Common myeloid progenitor, CD34-positive (primary cell): ENCODE results near the gene CHST2. TPM values are rescaled to one million over a fixed set of nuclear protein-coding genes. Genes with fewer than 3 reads are reported as not detected.
A peak's percentile ranks its signal among the peaks of the same experiment; 100 is the strongest.
"Not testable (repeated sequence)": the region's sequence is repeated elsewhere in the genome, so short reads cannot be mapped to it uniquely, and the experiment has no call there.

ENCODE experiments used
- CTCF ChIA-PET: fragments of 350-600 bp; sonication (Branson Sonifier 250); formaldehyde crosslinking; loops from one replicate; lab custom pipeline; 2021; ENCODE audit warnings: antibody characterized with exemption; lab: Charles Lee
- POLR2A ChIA-PET: fragments of 350-600 bp; sonication (Branson Sonifier 250); formaldehyde crosslinking; loops from one replicate; lab custom pipeline; 2021; ENCODE audit warnings: antibody characterized with exemption; lab: Charles Lee
- DNase-seq, 3 donors: peaks; one replicate each; pipeline versions ENCODE4 v3.0.0 to v3.0.0-alpha.2; 2013
- H3K27ac ChIP-seq, 2 experiments: 1 replicate in 1 of 2; 2 replicates in 1 of 2; pipeline ENCODE4 v1.7.0; 2013; ENCODE audit warnings: inconsistent platforms in 2 of 2, low read length in 2 of 2, mild to moderate bottlenecking in 2 of 2, low read depth in 1 of 2, moderate library complexity in 1 of 2; ENCODE audit not compliant: severe bottlenecking in 2 of 2, insufficient read depth in 1 of 2, poor library complexity in 1 of 2
- H3K27me3 ChIP-seq, 5 experiments: replicated peaks in 2 of 5; 1 replicate in 3 of 5; 2 replicates in 2 of 5; pipeline versions ENCODE4 v1.6.1 to v1.7.0; 2013; ENCODE audit warnings: low read length in 4 of 5, mild to moderate bottlenecking in 2 of 5, moderate library complexity in 2 of 5, inconsistent platforms in 1 of 5; ENCODE audit not compliant: insufficient read depth in 5 of 5, control insufficient read depth in 4 of 5
- H3K36me3 ChIP-seq, 4 experiments: 1 replicate in 2 of 4; 2 replicates in 2 of 4; pipeline versions ENCODE4 v1.6.1 to v1.7.0; 2013; ENCODE audit warnings: low read length in 3 of 4, control low read depth in 1 of 4, mild to moderate bottlenecking in 1 of 4; ENCODE audit not compliant: control insufficient read depth in 4 of 4, insufficient read depth in 4 of 4
- H3K4me1 ChIP-seq, 4 experiments: 1 replicate in 3 of 4; 2 replicates in 1 of 4; pipeline versions ENCODE4 v1.6.1 to v1.7.1; 2013; ENCODE audit warnings: low read length in 3 of 4, mild to moderate bottlenecking in 3 of 4, control low read depth in 1 of 4, inconsistent platforms in 1 of 4, moderate library complexity in 1 of 4; ENCODE audit not compliant: control insufficient read depth in 4 of 4, insufficient read depth in 4 of 4; ENCODE audit errors: control extremely low read depth in 1 of 4
- H3K4me3 ChIP-seq, 7 experiments: 1 replicate in 4 of 7; 2 replicates in 3 of 7; pipeline versions ENCODE4 v1.5.1 to v1.7.0; 2013; ENCODE audit warnings: mild to moderate bottlenecking in 7 of 7, low read length in 6 of 7, moderate library complexity in 6 of 7, inconsistent platforms in 2 of 7, low read depth in 2 of 7, control low read depth in 1 of 7; ENCODE audit not compliant: insufficient read depth in 4 of 7, control insufficient read depth in 1 of 7; ENCODE audit errors: extremely low read depth in 1 of 7
- H3K9me3 ChIP-seq, 5 experiments: 1 replicate in 4 of 5; 2 replicates in 1 of 5; pipeline versions ENCODE4 v1.6.1 to v1.7.1; 2013; ENCODE audit warnings: low read length in 4 of 5, mild to moderate bottlenecking in 2 of 5, inconsistent platforms in 1 of 5, low read depth in 1 of 5, moderate library complexity in 1 of 5; ENCODE audit not compliant: control insufficient read depth in 4 of 5, insufficient read depth in 2 of 5; ENCODE audit errors: control extremely low read depth in 1 of 5
- WGBS: methylation state at CpG from one replicate; pipeline ENCODE4 v1.1.5; 2013; ENCODE audit not compliant: insufficient coverage; 5-methylcytosine and 5-hydroxymethylcytosine counted together
- polyA plus RNA-seq: library from polyadenylated mRNA; unstranded; fragments of 120-200 nt; gene quantifications from one replicate; pipeline ENCODE4 v1.2.1, GENCODE V29; 2013

Gene CHST2
- polyA plus RNA-seq: 2.4 TPM

DNA sequence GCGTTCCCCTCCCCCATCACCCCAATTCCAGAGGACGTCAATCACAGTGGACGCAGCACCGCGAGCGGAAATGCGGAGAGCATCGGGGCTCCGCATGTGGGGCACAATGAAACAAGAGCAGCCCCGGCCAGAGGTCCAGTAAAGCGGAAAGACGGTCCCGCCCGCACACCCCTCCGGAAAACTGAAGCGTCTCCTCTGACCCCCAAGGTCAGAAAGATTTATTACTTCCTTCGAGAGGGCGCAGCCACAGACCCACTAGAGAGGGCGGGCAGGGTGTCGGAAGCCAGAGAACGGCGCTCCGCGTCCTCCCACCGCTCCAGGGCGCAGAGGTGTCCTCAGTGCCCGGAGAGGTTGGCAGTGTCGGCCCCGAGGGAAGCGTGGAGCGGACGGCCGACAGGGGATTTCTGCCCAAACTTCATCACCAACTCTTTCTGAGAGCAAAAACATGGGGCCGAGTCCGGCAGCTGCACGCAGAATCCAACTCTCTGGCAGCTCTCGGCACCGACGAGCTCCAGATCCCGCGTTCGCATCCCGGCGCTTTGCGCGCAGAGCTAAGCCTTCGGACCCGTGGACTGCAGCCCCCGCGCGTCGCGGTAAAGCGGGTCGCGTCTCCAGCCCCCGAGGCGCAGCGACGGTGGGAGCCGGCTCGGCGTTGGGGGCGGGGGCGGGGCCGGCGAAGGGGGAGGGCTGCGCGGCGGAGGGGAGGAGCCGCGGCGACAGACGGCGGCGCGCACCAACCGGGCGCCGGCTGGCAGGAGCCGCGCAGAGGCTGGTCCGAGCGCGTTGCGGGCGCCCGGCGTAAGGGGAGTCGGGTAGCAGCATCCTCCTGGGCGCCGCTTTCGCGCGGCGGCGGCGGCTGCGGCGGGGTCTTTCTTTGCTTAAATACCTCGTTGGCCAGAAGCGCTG, at the start of gene CHST2:
Gene CHST2 (plus strand): TSS at position 763 of the 906 bp plus-strand sequence. CDS start 1,046 bp downstream, outside the sequence.
- peaks cover 2 to 45% (median 27%) of the 10 kb centered on the region in 4 experiments for H3K4me1 ChIP-seq
- POLR2A ChIA-PET: no interaction called here
- no peaks in the 10 kb centered on the region for H3K36me3 ChIP-seq
- peak within 1 kb of the TSS; percentile 60 to 92 (median 81) for H3K4me3 ChIP-seq
- CTCF ChIA-PET: no interaction called here
- H3K9me3 ChIP-seq: no peaks in the 10 kb centered on the region
- H3K27ac ChIP-seq: peak within 1 kb of the TSS in 1 of 2 experiments; percentile 68
- peaks cover 0 to 23% (median 0%) of the 10 kb centered on the region in 5 experiments for H3K27me3 ChIP-seq
- under 1% methylated on average over 73 of the region's 102 CpGs for WGBS
- DNase-seq: peak; percentile 70 to 87 (median 84)

DNA sequence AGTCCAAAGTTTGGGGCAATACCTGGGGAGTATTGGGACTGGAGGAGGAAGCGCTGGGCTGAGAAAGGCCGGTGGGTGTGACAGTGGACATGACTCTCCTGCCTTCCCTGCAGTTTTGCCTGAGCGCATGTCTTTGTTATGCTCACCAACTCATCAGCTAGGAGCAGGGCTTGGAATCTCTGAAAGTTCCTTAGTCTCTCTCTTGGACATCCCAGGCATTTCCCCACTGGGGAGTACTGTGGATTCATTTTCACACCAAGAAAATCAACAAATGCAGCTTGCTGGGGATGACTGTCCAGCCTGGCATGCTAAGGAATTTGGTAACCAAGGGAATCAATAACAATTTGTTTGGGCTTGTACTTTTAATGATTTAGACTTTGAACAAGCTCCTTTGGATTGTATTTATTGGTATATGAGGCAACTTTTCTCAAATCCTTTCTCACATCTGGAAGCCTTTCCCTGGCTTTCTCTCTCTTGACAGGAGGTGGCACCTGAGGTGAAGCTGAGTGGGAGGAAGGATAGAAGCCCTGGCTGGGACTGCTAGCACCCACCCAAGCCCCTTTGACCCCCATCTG, 48.5 kb upstream of the CHST2 start:
- no peak overlapping the region for H3K27ac ChIP-seq
- DNase-seq: no peak

GRCh38 chr3:143071776-143072175, 47.8 kb upstream of the CHST2 start:
- Histone ChIP-seq H3K36me3 (no peaks in the 10 kb centered on the region), H3K9me3 (no peaks in the 10 kb centered on the region), H3K27me3 (no peaks in the 10 kb centered on the region), H3K27ac (no peak overlapping the region), H3K4me3 (no peak overlapping the region), H3K4me1 (no peaks in the 10 kb centered on the region)
- WGBS: 100% methylated on average over 4 of the region's 6 CpGs
- DNase-seq: no peak
- POLR2A ChIA-PET: no interaction called here
- CTCF ChIA-PET: no interaction called here

More for the DNA sequence above, 48.5 kb upstream of the CHST2 start:
- Histone ChIP-seq H3K4me1 (no peaks in the 10 kb centered on the region), H3K9me3 (no peaks in the 10 kb centered on the region), H3K27me3 (no peaks in the 10 kb centered on the region), H3K36me3 (no peaks in the 10 kb centered on the region), H3K4me3 (no peak overlapping the region)
- ChIA-PET CTCF (no interaction called here), POLR2A (no interaction called here)
- 100% methylated on average over 3 of the region's 3 CpGs for WGBS

- CTCF ChIA-PET, H3K27ac ChIP-seq, H3K36me3 ChIP-seq, H3K4me1 ChIP-seq, H3K4me3 ChIP-seq, H3K27me3 ChIP-seq, DNase-seq, H3K9me3 ChIP-seq, POLR2A ChIA-PET: not testable (repeated sequence)
- 95% methylated on average over 4 of the region's 12 CpGs for WGBS
These were observed 47.1 kb upstream of the CHST2 start for GRCh38 chr3:143072298-143073020.

GRCh38 chr3:143073541-143073940, 46.0 kb upstream of the CHST2 start:
- H3K9me3 ChIP-seq, CTCF ChIA-PET, DNase-seq, H3K4me3 ChIP-seq, H3K27ac ChIP-seq, H3K36me3 ChIP-seq, H3K4me1 ChIP-seq, H3K27me3 ChIP-seq, POLR2A ChIA-PET: not testable (repeated sequence)
- no CpG with 5 or more reads among the region's 15 CpGs for WGBS

DNA sequence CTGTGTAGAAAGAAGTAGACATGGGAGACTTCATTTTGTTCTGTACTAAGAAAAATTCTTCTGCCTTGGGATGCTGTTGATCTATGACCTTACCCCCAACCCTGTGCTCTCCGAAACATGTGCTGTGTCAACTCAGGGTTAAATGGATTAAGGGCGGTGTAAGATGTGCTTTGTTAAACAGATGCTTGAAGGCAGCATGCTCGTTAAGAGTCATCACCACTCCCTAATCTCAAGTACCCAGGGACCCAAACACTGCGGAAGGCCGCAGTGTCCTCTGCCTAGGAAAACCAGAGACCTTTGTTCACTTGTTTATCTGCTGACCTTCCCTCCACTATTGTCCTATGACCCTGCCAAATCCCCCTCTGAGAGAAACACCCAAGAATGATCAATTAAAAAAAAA, 45.6 kb upstream of the CHST2 start:
- H3K27me3 ChIP-seq, H3K4me3 ChIP-seq, H3K9me3 ChIP-seq, H3K36me3 ChIP-seq, POLR2A ChIA-PET, H3K27ac ChIP-seq, DNase-seq, CTCF ChIA-PET, H3K4me1 ChIP-seq: not testable (repeated sequence)
- WGBS: no CpG with 5 or more reads among the region's 5 CpGs
